GM23248 (cell line): ENCODE results near the gene LAPTM5. TPM values are rescaled to one million over a fixed set of nuclear protein-coding genes. Genes with fewer than 3 reads are reported as not detected.

Source experiments
- DNase-seq: peaks from one replicate; pipeline ENCODE4 v3.0.0-alpha.2; 2015
- H2AFZ ChIP-seq: fragments of 200-600 bp; sonication (generic); 2 replicates; pipeline ENCODE4 v1.6.1; 2016; ENCODE audit warnings: antibody characterized with exemption
- H3F3A ChIP-seq: fragments of 200-600 bp; sonication (generic); 2 replicates; pipeline ENCODE4 v1.6.1; 2016; ENCODE audit warnings: mild to moderate bottlenecking, antibody characterized with exemption, mixed run types; ENCODE audit not compliant: insufficient read depth
- H3K27ac ChIP-seq: fragments of 200-600 bp; sonication (generic); 2 replicates; pipeline ENCODE4 v1.5.1; 2016; ENCODE audit warnings: mild to moderate bottlenecking
- H3K27me3 ChIP-seq: fragments of 200-600 bp; sonication (generic); replicated peaks from 2 replicates; pipeline ENCODE4 v1.6.1; 2016; ENCODE audit warnings: mild to moderate bottlenecking; ENCODE audit not compliant: insufficient read depth
- H3K36me3 ChIP-seq: fragments of 200-600 bp; sonication (generic); 2 replicates; pipeline ENCODE4 v1.6.1; 2016; ENCODE audit warnings: low read depth, mild to moderate bottlenecking
- H3K4me1 ChIP-seq: fragments of 200-600 bp; sonication (generic); 2 replicates; pipeline ENCODE4 v1.6.1; 2016; ENCODE audit warnings: mild to moderate bottlenecking; ENCODE audit not compliant: insufficient read depth
- H3K4me2 ChIP-seq: fragments of 200-600 bp; sonication (generic); one replicate; pipeline ENCODE4 v1.6.1; 2016; ENCODE audit warnings: mild to moderate bottlenecking; ENCODE audit not compliant: unreplicated experiment
- H3K4me3 ChIP-seq: fragments of 200-600 bp; sonication (generic); 2 replicates; pipeline ENCODE4 v1.5.1; 2016; ENCODE audit warnings: mild to moderate bottlenecking
- H3K79me2 ChIP-seq: fragments of 200-600 bp; sonication (generic); 2 replicates; pipeline ENCODE4 v1.6.1; 2016; ENCODE audit warnings: mild to moderate bottlenecking; ENCODE audit not compliant: insufficient read depth
- H3K9ac ChIP-seq: fragments of 200-600 bp; sonication (generic); 2 replicates; pipeline ENCODE4 v1.6.1; 2016; ENCODE audit warnings: mild to moderate bottlenecking
- H3K9me2 ChIP-seq: fragments of 200-600 bp; sonication (generic); 2 replicates; pipeline ENCODE4 v1.6.1; 2016; ENCODE audit warnings: mixed run types, mild to moderate bottlenecking, moderate library complexity; ENCODE audit not compliant: insufficient read depth
- H3K9me3 ChIP-seq: fragments of 200-600 bp; sonication (generic); one replicate; pipeline ENCODE4 v1.6.1; 2017; ENCODE audit warnings: low read depth
- H4K20me1 ChIP-seq: fragments of 200-600 bp; sonication (generic); 2 replicates; pipeline ENCODE4 v1.6.0; 2016; ENCODE audit not compliant: insufficient read depth
- EZH2 ChIP-seq: fragments of 200-600 bp; sonication (generic); IDR thresholded peaks from 2 replicates; pipeline ENCODE4 v1.6.1; 2018; ENCODE audit warnings: antibody characterized with exemption, mild to moderate bottlenecking; ENCODE audit not compliant: insufficient read depth, poor library complexity, severe bottlenecking
- EZH2phosphoT487 ChIP-seq: fragments of 200-600 bp; sonication (generic); IDR thresholded peaks from 2 replicates; pipeline ENCODE4 v1.6.1; 2018; ENCODE audit warnings: antibody characterized with exemption, moderate library complexity, mild to moderate bottlenecking, low read depth; ENCODE audit not compliant: insufficient read depth
- WGBS, 2 experiments: methylation state at CpG; one replicate each; pipeline ENCODE4 v1.1.6; 2015 to 2017; ENCODE audit warnings: low lambda C conversion rate in 2 of 2, low coverage in 1 of 2; ENCODE audit errors: missing lambda C conversion rate in 2 of 2; 5-methylcytosine and 5-hydroxymethylcytosine counted together
- in situ Hi-C: fragments of 300-500 bp; cut with MboI; formaldehyde crosslinking; loops from 2 replicates; pipeline ENCODE4 v1.15.0; 2020
- polyA plus RNA-seq: library from polyadenylated mRNA; unstranded; fragments of >200 nt; fragmentation: Nextera tagmentation; extraction: Ambion mirVana; gene quantifications from 2 replicates; pipeline ENCODE4 v1.2.1, GENCODE V29; 2016
- total RNA-seq: library from RNA; depleted of rRNA; stranded (reverse); fragments of >200 nt; shearing (Covaris generic); gene quantifications from 2 replicates; pipeline ENCODE4 v1.2.3, GENCODE V29; 2014

The LAPTM5 gene
- total and polyA plus RNA-seq, 2 experiments from 2014 or later: 0.36 TPM; not detected in 1

GRCh38 chr1:30723331-30723755 is 34.2 kb downstream of the LAPTM5 start, which contains the start of gene MATN1:
Gene MATN1 (minus strand): TSS chr1:30723585. CDS start chr1:30723551, 34 bp downstream.
- Histone ChIP-seq H3K36me3 (no peaks in the 10 kb centered on the region), H4K20me1 (no peaks in the 10 kb centered on the region), H3K27ac (no peak within 1 kb of the TSS), H2AFZ (no peak within 1 kb of the TSS), H3K9me2 (no peaks in the 10 kb centered on the region), H3K27me3 (no peaks in the 10 kb centered on the region), H3K79me2 (no peaks in the 10 kb centered on the region), H3K9me3 (no peaks in the 10 kb centered on the region), H3K9ac (no peak within 1 kb of the TSS), H3K4me2 (no peak within 1 kb of the TSS), H3F3A (no peaks in the 10 kb centered on the region), H3K4me1 (no peaks in the 10 kb centered on the region), H3K4me3 (no peak within 1 kb of the TSS)
- TF ChIP-seq EZH2 (no peak), EZH2phosphoT487 (no peak)
- no peak for DNase-seq
- whole genome bisulfite sequencing, 2 experiments: 74 to 90% methylated on average over 11 to 13 of the region's 14 CpGs
- in situ Hi-C loops: loop anchor here (5.0 to 25.0 kb wide), 2 partner anchors 54 to 1486 kb away; partner anchors contain the start of genes MECR and PTPRU

- Histone ChIP-seq H3K79me2 (no peaks in the 10 kb centered on the region), H3K4me2 (no peak overlapping the region), H3K9me3 (no peaks in the 10 kb centered on the region), H3K4me3 (no peak overlapping the region), H4K20me1 (no peaks in the 10 kb centered on the region), H3K27ac (no peak overlapping the region), H3K9me2 (no peaks in the 10 kb centered on the region), H2AFZ (no peak overlapping the region), H3K9ac (no peak overlapping the region), H3K4me1 (no peaks in the 10 kb centered on the region), H3K36me3 (no peaks in the 10 kb centered on the region), H3K27me3 (no peaks in the 10 kb centered on the region), H3F3A (no peaks in the 10 kb centered on the region)
- no peak for DNase-seq
- 64 to 69% methylated on average over 9 of the region's 9 CpGs for WGBS, 2 experiments
- TF ChIP-seq EZH2 (no peak), EZH2phosphoT487 (no peak)
- in situ Hi-C loops: loop anchor here (5.0 to 25.0 kb wide), 2 partner anchors 55 to 1485 kb away; partner anchors contain the start of genes MECR and PTPRU
These were observed 35.6 kb downstream of the LAPTM5 start for GRCh38 chr1:30721812-30722537.

DNA sequence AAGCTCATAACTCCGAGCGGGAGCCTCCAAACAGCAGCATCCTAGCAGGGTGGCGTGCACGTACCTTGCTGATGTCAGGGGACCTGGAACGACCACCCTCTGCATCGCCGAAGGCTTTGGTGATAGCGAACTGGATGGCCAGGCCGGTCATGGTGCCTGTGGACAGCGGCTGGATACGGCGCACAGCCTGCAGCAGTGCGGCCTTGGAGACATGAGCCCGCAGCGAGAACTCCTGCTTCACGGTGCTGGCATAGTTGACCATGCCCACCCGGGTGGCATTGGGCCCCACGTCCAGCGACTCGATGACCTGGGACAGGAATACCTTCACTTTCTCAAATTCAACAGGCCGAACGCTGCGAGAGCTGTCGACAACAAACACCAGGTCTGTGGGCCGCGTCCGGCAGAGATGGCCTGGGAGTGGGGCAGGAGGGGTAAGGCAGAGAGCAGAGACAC is 36.2 kb downstream of the LAPTM5 start:
- no peak for DNase-seq
- H3K27me3 ChIP-seq: no peaks in the 10 kb centered on the region
- in situ Hi-C loops: loop anchor here (5.0 to 25.0 kb wide), 2 partner anchors 56 to 1484 kb away; partner anchors contain the start of genes MECR and PTPRU
- WGBS, 2 experiments: 94 to 97% methylated on average over 26 to 27 of the region's 27 CpGs
- H2AFZ ChIP-seq: no peak overlapping the region
- H3K9me3 ChIP-seq: no peaks in the 10 kb centered on the region
- H3K79me2 ChIP-seq: no peaks in the 10 kb centered on the region
- no peaks in the 10 kb centered on the region for H3K36me3 ChIP-seq
- H3K4me2 ChIP-seq: no peak overlapping the region
- no peaks in the 10 kb centered on the region for H3K9me2 ChIP-seq
- H3K4me1 ChIP-seq: no peaks in the 10 kb centered on the region
- no peak overlapping the region for H3K27ac ChIP-seq
- H4K20me1 ChIP-seq: no peaks in the 10 kb centered on the region
- TF ChIP-seq EZH2phosphoT487 (no peak), EZH2 (no peak)
- H3K4me3 ChIP-seq: no peak overlapping the region
- no peaks in the 10 kb centered on the region for H3F3A ChIP-seq
- H3K9ac ChIP-seq: no peak overlapping the region

GRCh38 chr1:30720271-30721223 is 37.0 kb downstream of the LAPTM5 start:
- Histone ChIP-seq H3K9ac (no peak overlapping the region), H3K79me2 (no peaks in the 10 kb centered on the region), H3K9me2 (no peaks in the 10 kb centered on the region), H3F3A (no peaks in the 10 kb centered on the region), H4K20me1 (no peaks in the 10 kb centered on the region), H3K4me2 (no peak overlapping the region), H3K4me1 (no peaks in the 10 kb centered on the region), H2AFZ (no peak overlapping the region), H3K36me3 (no peaks in the 10 kb centered on the region), H3K4me3 (no peak overlapping the region), H3K9me3 (no peaks in the 10 kb centered on the region), H3K27ac (no peak overlapping the region), H3K27me3 (no peaks in the 10 kb centered on the region)
- WGBS, 2 experiments: 87 to 91% methylated on average over 16 of the region's 16 CpGs
- in situ Hi-C loops: loop anchor here (5.0 to 25.0 kb wide), 2 partner anchors 57 to 1483 kb away; partner anchors contain the start of genes MECR and PTPRU
- no peak for DNase-seq
- TF ChIP-seq EZH2 (no peak), EZH2phosphoT487 (no peak)
